Measurements from ENCODE around the gene SERPINB7.

The SERPINB7 gene

DNA sequence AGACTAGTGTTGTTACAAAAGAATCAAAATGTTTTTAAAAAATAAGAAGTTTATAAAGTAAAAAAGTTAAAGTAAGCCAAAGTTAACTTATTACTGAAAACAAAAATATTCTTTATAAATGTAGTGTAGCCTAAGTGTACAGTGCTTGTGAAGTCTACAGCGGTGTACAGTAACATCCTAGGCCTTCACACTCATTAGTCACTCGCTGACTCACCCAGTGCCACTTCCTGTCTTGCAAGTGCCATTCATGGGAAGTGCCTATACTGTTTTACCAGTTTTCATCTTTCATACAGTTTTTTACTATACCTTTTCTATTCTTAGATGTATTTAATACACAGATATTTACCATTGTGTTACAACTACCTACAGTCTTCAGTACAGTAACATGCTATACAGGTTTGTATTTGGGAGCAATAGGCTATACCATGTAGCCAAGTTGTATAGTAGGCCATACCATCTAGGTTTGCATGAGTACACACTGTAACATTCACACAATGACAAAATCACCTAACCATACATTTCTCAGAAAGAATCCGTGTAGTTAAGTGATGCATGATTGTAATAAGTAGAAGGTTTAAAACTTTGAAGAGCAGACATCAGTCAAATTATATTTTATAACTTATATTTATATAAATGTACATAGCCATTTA is 13.4 kb downstream of the SERPINB7 start:
- no peak for DNase-seq

DNA sequence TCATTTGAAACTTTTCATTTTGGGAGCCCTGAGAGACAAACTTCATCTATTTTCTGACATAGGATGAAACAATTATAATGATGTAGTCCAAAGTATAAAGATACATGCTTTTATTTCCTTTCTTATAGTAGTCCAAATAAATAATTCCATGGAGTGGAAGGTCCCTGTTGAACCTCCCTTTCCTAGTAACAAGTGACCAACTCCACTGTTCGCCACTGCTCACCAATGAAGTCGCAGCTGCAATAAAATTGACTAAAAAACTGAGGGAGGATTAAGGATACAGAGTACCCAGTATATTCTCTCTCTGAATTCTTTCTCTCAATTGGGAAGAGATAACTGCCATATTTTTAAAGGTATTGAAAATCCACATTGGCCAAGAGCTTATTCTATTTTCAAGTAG is 14.1 kb downstream of the SERPINB7 start:
- DNase-seq, result no peak

DNA sequence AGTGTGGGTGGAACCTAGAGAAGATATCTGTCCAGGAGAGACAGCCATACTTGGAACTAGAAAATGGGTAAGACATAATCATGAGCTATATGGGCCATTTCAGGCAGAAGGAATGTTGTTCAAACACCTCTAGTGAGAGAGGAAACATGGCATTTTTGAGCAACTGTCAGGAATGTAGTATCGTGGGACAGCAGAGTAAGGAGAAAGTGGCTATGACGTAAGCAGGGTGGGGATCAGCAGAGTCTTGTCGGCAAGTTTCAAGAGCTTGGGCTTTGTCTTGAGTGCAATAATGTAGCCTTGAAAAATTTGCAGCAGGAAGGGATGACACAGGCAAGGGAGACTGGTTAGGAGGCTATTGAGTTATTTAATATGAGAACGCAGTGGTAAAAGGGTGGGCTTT is 20.4 kb downstream of the SERPINB7 start:
- DNase-seq, result no peak

DNA sequence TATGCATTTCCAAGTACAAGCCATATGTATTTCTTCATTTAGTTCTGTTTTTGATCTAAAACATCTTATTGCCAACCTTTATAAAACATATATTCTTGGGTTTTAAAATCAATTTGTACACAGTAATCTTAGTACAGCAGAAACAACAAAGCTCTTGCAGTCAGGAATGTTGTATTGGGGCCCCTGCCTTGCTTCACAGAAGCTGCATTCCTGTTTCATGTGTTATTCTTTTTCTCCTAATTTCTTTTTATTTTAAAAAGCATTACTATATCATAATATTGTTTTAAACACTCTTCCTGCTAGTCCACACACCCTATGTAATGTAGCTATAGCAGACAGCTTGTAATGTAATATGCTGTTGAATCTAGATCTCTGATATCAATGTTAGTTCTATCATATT is 24.0 kb downstream of the SERPINB7 start:
- no peak for DNase-seq

DNA sequence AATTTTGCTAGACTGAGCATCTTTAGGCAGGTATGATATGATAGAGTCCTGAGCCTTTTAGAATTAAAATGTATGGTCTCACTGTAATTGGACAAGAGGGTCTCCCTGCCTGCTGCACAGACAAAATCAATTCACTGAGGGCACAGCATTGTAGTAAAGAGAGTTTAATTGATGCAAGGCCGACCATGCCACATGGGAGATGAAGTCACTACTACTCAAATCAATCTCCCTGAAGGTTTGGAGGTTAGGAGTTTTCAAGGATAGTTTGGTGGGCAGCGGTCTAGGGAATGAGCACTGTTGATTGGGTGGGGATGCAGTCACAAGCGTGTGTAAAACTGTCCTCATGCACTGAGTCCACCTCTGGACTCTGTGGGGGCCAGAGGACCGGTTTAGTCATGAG is 26.1 kb downstream of the SERPINB7 start:
- DNase-seq, result no peak

DNA sequence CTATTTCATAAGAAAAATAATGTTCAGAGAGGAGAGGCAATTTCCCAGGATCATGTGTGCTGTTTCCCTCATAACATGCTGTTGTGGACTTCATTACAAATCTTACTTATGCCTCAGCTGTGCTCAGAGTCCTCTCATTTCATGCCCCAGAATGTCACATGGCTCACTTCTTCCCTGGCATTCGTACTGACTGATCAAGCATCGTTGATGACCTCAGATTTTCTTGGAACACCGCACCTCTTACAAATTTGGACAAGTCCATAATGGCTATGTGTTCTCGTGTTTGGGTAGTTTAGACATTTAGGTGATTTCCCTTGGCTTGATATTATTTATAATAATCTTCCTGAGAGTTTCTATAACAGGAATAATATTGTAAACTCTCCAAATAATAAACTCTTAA is 32.9 kb downstream of the SERPINB7 start:
- DNase-seq, result no peak

DNA sequence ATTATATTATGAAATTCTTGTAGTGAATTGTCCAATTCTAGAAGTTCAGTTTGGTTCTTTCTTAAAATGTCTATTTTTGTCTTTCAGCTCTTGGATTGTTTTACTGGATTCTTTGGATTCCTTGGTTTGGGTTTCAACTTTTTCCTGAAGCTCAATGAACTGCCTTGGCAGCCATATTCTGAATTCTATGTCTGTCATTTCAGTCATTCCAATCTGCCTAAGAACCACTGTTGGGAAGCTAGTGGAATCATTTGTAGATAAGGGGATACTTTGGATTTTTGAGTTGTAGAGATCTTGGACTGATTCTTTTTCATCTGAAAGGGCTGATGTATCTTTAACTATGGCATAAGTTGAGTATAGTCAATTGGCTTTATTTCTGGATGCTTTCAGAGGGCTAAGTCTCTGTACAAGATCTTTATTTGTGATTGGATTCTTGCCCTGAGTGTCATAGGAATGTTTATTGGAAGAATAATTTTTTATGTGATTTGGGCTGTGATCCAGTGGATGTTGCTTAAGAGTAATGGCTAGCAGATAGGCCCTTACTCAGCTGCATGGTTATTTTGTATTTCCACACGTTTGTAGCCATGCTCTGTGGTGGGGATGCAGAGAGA is 42.3 kb downstream of the SERPINB7 start:
- DNase-seq, result no peak

DNA sequence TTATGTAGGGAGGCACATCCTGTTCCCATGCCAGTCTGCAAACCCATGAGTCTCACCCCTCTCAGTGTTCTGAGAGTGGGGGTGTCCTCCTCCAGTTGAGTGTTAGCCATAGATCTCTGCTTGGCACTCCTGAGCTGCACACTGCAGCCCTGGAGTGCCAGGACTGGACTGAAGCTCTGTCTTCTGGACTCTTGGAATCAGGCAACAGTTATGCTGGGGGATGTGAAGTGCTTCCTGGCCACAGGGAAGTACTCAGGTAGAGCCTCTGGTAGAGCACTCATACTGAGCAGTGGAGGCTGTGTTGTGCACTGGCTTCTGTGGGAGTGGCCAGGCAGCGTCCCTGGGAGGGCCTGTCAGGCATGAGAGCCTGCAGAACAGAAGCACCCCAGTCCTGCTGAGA is 43.0 kb downstream of the SERPINB7 start:
- DNase-seq, result no peak

DNA sequence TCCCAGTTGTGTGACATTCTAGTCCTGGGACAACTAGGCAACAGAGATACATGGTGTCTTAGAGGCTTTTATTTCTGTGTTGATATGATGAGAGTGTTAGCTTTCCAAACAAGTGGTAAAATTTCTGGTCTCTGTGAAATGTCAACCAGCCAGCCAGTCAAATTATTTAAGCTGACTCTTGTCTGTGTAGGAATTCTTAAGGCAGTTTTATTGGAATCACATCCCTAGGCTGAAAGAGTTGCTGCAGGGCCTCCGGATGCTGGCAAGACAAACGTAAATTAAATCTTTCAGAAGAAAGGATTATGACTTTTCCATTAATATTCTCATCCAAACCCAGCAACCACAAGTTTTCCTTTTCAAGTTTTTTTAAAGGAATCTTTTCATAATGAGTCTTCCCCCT is 44.6 kb downstream of the SERPINB7 start:
- no peak for DNase-seq

DNA sequence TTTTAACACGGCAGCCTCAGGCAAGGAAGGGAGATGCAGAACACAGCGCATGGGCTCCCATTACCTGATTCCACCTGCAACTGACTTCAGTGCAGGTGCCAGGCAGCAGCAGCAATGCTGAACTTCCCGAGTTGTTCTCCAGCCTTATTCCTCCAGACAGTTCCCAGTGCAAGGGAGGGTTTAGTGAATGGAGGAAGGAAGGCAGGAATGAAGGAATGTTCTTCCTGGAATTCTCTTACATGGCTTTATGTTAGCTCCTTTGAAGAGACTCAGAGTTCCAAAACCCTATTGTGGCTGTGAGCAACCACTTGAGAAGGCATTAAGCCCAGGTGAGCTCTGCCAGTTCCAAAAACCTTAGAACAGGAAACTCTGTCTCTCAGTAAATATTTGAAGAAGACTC is 45.5 kb downstream of the SERPINB7 start:
- DNase-seq, result no peak

DNA sequence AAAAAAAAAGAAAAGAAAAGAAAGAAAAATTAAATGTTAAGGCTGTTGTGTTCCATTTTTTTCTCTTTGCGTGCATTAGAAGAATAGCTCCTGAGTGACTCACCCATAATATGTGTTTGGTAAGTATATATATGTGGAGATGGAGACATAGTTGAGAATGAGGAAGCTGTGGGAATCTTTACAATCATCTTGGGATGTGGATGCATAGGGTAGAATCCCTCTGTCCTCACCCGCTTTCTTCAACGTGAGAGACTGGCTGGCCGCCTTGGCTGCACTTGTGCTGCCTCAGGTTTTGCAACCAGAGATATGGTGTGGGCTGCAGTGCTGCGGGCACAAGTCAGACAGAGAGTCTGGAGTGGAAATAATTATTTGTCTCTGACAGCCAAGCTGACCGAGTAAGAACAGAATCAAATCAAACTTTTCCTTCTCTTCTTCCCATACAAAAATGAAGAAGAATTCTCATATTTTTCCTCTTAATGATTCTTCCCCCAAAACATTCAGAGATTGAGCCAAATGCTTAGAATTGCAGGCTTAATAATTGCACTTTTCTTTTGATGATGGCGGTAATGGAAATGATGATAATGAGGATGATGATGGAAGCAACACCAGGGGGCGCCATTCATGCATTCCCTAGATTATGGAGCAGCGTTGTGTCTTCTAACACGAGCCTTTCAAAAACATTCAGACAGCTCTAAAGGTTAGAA is 48.5 kb downstream of the SERPINB7 start:
- no peak for DNase-seq

DNA sequence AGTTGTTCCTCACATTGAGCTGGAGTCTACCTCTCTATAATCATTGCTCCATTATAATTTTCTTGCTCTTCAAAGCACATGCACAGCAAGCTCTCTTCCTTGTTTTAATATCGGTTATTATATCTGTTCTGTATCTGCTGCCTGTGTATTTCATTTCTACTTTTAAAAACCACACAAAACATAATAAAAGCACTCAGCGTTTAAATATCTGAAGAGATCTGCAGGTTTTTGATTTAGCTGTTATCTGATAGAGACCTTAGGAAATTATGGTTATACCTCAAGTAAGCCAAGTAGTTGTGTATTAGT is 49.0 kb downstream of the SERPINB7 start:
- DNase-seq, result no peak

DNA sequence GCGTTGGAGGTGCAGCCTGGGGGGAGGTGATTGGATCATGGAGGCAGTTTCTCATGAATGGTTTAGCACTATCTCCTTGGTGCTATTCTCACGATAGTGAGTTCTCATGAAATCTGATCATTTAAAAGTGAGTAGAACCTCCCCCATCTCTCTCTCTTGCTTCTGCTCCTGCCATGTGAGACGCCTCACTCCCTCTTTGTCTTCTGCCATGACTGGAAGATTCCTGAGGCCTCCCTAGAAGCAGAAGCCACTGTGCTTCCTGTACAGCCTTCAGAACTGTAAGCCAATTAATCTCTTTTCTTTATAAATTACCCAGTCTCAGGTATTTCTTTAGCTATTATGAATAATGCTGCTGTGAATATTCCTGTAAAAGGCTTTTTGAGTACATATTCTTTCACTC is 52.9 kb downstream of the SERPINB7 start:
- no peak for DNase-seq

DNA sequence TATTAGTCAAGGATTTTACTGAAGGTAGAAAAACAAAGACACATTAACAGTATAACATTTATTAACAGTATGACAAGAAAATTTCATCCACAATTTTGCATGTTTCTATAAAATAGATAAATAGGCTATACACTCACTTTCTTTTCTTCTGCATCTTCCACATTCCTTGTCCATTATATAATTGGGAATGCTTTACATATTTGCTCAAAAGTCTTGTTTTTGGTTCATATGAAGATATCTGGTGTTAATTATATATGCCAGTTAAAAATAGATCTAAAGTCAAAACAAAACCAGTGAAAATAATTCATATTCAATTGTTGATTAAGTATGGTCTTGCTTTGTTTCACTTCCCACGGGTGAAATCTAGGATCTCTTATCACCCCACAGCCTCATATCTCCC is 53.4 kb downstream of the SERPINB7 start:
- DNase-seq, result no peak

DNA sequence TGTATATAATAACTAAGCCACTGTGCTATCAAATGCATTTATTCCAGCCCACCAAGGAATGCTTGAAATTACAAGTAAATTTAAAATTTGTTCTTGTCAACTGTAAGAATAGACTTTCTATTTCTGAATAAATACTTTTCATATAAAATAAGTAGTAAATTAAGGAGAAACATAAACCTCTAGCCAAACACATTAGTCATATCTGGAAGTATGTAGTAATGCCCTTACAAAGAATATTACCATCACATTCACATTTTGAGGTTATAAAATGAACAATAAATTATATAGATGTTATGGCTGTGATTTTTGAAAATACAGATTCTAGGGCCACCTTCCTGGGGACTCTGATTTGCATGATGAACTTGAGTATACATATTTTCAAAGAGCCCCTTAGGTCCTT is 54.7 kb downstream of the SERPINB7 start:
- DNase-seq, result no peak

DNA sequence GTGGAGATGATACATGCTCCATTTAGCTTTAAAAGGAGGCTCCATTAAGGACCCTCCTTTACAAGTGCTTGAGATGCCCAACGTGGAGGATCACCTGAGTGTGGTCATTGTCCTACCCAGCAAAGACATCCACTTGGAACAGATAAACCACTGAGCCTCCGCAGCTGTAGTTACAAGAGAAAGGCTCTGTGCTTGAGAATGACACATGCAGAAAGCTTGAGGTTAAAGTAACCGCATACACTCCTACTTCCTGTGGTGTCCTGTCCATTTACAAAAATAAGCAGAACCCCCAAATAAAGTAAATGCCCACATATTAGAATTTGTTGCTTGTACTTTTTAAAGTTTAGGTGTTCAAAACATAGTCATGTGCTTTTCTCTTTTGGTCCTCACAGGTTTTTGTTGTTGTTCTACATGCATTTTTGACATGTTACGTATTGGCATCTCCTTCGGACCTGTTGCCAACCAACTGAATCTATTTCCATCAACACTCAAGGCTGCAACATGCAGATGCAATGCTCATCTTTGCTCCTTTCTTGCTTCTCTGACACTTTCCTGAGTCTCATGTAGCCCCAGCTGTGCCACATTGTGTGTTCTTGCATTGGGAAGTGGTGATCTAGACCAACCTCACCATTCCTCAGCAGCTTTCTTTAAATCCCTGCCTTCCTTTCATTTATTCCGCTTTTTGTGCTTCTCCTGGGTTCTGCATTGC is 56.0 kb downstream of the SERPINB7 start:
- no peak for DNase-seq

DNA sequence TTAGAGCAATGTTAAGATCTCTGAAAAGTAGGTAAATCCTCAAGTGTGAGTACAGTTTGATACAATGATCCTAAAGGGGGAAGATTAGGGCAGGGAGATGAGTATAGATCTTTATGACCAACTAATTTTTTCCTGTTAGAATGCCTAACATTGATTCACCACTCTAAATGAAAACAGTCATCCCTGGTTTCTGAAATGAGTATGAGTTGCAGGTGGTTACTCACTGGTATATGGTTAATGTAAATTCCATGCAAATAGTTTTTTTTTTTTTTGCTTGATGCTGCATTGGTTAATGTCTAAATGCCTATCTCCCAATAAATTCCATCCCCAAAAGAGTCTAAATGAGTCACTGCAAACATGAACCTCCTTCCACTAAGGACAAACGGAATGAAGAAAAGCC is 57.3 kb downstream of the SERPINB7 start:
- no peak for DNase-seq

DNA sequence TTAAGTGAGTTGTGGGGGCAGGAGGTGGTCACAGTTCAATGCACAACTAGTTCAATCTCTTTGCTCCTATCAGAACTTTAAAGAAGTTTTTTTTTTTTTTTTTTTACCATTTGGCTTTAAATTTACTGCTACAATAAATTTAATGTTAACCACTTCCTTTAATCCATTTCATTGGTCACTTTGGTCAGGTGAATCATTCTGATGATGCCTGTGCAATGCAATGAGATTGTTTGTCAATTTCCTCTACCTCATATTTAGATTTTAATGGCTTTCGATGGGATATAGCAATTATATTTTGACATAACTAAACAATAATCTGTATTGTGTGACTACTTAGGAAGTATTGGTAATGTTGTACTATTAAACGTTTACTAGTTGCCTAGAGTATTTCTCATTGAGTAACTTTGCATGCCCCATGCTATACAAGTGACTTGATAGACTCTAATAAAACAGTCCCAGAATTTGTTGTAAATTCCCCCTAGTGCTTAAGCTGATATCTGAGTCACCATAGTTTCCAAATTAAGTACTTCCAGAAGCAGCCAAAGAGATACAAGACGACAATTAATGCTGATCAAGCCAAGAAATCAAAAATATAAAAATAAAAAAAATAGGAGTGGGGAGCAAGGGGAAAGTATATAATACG is 59.4 kb downstream of the SERPINB7 start:
- no peak for DNase-seq

DNA sequence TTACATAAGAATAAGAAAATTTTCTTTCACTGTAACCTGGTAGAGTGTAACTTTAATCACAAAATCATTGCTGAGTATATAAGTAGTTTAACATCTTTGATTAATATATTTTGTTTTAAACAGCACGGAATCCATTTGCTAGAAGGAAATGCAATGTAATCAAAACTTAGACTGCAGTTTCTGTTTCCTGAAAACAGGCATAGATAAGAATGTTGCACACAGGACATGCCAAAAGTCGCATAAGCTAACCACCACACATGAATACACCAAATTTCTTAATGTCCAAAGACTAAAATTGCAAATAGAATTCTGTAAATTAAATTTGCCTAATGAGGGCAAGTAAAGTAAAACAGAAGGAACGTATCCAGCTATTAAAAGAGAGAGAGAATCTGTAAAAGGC is 61.2 kb downstream of the SERPINB7 start:
- DNase-seq, result no peak

DNA sequence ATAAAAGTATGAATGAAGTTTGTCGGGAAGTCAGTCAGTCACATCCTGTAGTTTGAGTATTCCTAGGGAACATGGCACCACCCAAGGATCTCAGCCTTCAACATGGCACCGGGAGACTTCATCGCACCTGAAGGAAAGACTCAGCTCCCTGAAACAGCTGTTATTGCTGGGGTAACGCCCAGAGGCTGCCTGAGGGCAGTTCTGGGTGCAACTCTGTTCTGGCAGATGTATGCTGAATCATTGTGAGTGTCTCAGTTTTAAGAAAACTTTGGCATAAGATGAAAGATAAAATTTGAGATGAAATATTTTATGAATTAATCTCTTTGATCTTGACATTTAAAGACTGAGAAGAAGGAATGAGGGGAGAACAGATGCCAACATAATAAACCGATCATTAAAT is 62.4 kb downstream of the SERPINB7 start:
- no peak for DNase-seq

DNA sequence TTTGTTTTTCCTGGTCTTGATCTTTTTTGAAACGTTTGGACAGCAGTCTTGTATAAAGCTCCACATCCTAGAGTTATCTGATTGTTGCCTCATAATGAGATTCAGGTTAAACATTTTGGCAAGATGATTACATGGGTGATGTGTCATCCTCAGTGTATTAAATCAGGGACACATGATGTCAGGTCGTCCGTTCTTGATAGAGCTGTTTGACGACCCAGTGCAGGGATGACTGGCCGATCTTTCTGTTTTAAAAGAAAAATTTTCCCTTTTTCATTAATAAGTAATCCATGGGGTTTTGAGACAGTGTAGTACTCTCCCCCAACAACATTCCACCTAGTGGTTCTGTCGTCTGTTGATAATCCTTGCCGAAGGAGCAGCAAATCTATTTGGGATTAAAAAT is 67.8 kb downstream of the SERPINB7 start:
- DNase-seq, result no peak

DNA sequence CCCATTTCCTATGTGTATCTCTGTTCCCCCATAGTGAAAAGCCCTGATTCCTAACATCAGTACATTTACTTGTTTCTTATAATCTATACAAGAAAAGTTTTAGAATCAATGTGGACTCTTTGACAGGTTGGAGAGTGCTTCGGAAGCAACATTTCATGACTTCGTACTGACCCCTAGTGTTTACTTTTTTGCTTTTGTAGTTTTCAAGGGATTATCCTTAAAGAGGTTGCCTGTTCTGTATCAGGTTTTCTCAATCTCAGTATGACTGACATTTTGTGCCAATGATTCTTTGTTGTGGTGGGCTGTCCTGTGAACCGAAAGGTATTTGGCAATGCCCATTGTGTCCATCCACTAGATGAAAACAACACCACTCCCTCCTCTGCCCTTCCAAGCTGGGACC is 69.0 kb downstream of the SERPINB7 start:
- peak in 1 of 2 donors; percentile 10 for DNase-seq

DNA sequence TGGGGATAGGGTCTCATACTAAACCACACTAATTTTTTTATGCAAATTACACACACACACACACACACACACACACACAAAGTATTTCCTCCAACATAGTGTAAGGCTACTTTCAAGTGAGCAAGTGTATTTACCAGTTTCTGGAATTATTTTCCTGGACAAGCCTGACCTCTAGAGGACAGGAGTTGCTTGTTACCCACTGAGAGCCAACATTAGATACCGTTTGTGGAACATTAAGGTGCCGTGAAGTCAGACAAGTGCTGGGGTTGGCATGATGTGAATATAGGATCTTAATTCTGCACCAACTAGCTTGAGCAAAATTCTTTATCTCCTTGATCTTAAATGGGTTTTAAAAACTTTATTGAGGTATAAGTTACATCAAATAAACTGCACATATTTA is 72.9 kb downstream of the SERPINB7 start:
- DNase-seq, result peak in 1 of 2 donors; percentile 22

DNA sequence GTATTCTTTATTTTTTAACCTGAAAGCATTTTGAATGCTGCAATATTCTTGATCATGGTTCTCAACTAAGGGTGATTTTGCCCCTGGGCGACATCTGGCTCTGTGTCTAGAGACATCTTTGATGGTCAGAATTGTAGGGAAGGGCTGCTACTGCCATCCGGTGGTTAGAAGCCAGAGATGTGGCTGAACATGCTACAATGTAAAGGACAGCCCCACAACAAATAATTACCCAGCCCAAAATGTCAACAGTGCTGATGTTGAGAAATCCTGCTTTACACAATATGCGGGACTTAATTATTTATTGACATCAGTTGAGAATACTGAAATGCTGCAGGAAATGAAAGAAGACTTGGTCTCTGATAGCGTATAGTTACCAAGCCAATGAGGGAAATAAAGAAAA is 74.8 kb downstream of the SERPINB7 start:
- DNase-seq, result no peak
